ENCODE results near the gene PCNX3.

Gene PCNX3

DNA sequence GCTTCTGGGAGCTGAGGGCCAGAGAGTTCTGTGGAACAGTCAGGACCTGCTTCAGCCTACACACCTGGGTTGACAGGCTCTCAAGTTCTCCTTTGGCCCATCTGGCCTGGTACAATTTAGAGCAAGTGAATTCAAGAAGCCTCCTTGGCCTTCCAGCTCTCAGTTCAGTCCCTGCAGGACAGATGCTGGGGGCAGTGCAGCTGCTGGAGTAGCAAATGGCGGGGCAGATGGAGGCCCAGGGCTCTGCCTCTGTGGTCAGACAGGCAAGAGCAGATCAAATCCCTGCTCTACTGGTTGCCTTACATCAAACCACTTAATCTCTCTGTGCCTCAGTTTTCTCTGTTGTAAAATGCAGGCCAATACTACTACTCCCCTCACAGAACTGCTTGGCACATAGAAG, 11.3 kb upstream of the PCNX3 start:
- Histone ChIP-seq H3K9ac (ENCODE audit: low read depth, low read length) (no peak overlapping the region), H3K36me3 (ENCODE audit: control insufficient read depth, insufficient read depth, low read length) (peaks cover 37% of the 10 kb centered on the region), H3K9me3 (ENCODE audit: control insufficient read depth, insufficient read depth, low read length) (no peaks in the 10 kb centered on the region), H3K4me1 (ENCODE audit: control insufficient read depth, insufficient read depth, low read length) (peaks cover 3% of the 10 kb centered on the region; the same call in 1 of the 2 replicates), H3K27ac (ENCODE audit: low read depth, low read length) (no peak overlapping the region), H3K4me3 (ENCODE audit: low read depth, low read length) (no peak overlapping the region), H3K27me3 (ENCODE audit: control insufficient read depth, insufficient read depth, low read length) (no peaks in the 10 kb centered on the region)

DNA sequence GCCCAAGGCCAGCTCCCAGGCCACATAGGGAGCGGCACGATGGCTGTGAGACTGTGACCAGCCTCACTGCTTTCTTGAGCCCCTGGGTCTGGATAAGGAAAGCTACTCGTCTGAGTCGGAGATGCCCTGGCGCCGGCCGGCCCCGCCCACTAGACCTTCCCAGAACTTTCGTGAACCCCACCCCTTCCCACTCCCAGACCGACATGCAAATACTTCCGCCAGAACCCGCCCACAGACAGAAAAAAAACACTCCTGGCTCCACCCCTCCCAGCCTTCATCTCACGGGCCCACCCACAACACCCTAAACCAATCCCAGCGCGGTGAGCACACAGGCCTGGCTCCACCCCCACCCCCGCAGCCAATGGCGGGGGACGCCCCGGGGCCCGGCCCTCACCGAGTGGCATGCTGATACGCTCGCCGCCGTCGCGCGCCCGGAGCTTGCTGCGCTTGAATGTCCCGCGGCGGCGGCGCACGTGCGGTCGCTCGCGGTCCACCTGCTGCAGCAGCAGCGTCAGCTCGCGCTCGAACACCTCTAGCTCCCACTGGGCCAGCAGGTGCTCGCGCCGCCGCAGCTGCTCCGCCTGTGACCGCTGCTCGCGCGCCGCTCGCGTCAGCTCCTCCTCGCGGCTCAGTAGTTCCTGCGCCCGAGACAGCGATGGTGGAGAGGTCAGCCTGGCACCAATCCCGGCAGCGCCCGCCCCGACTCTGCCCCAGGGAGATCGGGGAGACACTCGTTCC, 8.5 kb upstream of the PCNX3 start:
- peaks cover 3% of the 10 kb centered on the region; the same call in 1 of the 2 replicates for H3K4me1 ChIP-seq (ENCODE audit: control insufficient read depth, insufficient read depth, low read length)
- peaks cover 42% of the 10 kb centered on the region for H3K36me3 ChIP-seq (ENCODE audit: control insufficient read depth, insufficient read depth, low read length)
- no peak overlapping the region for H3K9ac ChIP-seq (ENCODE audit: low read depth, low read length)
- peak overlapping the region; percentile 46 for H3K27ac ChIP-seq (ENCODE audit: low read depth, low read length)
- no peaks in the 10 kb centered on the region for H3K27me3 ChIP-seq (ENCODE audit: control insufficient read depth, insufficient read depth, low read length)
- peak overlapping the region; percentile 56 for H3K4me3 ChIP-seq (ENCODE audit: low read depth, low read length)
- no peaks in the 10 kb centered on the region for H3K9me3 ChIP-seq (ENCODE audit: control insufficient read depth, insufficient read depth, low read length)

DNA sequence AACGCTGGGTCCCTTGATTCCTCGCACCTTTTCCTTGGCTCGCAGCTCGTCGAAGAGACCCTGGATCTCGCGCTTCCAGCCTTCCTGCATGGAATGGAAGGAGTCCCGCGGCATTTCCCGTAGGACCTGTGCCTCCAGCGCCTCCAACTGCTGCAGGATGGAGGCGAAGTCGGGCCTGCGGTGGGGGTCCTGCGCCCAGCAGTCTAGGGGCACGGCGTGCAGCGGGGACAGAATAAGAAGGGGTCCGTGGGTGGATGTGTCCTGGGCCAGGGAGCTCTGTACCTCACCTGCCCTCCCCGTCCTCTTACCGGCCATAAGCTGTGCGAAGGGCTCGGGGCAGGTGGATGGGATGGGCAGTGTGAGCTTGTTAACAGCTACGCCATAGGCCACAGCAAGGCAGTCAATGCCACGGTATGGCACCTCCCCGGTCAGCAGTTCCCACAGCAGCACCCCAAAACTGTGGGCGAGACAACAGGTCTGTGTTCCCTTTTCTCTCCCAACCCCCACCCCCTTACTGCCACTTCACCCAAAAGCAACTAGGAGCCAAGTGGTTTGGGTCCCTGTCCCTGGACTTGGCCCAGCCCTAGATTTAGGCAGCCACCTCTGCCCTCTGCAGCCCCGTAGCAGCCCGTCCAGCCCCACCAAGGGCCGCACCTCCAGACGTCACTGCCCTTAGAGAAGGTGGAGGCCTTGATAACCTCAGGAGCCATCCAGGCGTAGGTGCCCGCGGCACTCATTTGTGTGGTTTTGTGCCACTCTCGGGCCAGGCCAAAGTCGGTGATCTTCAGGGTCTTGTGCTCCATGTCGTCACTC, 7.8 kb upstream of the PCNX3 start:
- H3K27me3 ChIP-seq (ENCODE audit: control insufficient read depth, insufficient read depth, low read length), result no peaks in the 10 kb centered on the region
- no peaks in the 10 kb centered on the region for H3K9me3 ChIP-seq (ENCODE audit: control insufficient read depth, insufficient read depth, low read length)
- peaks cover 48% of the 10 kb centered on the region for H3K36me3 ChIP-seq (ENCODE audit: control insufficient read depth, insufficient read depth, low read length)
- peak overlapping the region; percentile 46 for H3K27ac ChIP-seq (ENCODE audit: low read depth, low read length)
- H3K4me3 ChIP-seq (ENCODE audit: low read depth, low read length), result peak overlapping the region; percentile 56
- H3K9ac ChIP-seq (ENCODE audit: low read depth, low read length), result no peak overlapping the region
- peaks cover 3% of the 10 kb centered on the region; the same call in 1 of the 2 replicates for H3K4me1 ChIP-seq (ENCODE audit: control insufficient read depth, insufficient read depth, low read length)

DNA sequence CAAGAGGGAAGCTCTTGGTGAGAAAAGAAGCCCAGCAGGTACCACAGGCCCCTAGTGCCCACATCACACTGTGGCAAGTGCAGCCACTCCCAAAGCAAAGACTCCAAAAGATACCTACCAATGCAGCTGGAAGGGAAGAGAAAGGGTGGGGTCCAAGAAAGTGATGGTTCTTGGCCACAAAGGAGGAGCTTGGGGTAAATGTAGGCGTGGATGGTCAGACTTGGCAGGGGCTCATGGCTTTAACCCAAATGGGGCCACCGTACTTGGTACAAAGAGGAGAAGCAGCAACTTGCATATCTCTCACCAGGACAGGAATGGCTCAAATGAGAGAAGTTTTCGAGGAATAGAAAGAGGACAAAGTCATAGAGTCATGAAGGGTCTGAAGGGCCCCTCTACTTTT, 6.3 kb upstream of the PCNX3 start:
- no peak overlapping the region for H3K4me3 ChIP-seq (ENCODE audit: low read depth, low read length)
- no peaks in the 10 kb centered on the region for H3K9me3 ChIP-seq (ENCODE audit: control insufficient read depth, insufficient read depth, low read length)
- peaks cover 36% of the 10 kb centered on the region for H3K36me3 ChIP-seq (ENCODE audit: control insufficient read depth, insufficient read depth, low read length)
- H3K27ac ChIP-seq (ENCODE audit: low read depth, low read length), result no peak overlapping the region
- H3K9ac ChIP-seq (ENCODE audit: low read depth, low read length), result no peak overlapping the region
- no peaks in the 10 kb centered on the region for H3K27me3 ChIP-seq (ENCODE audit: control insufficient read depth, insufficient read depth, low read length)
- H3K4me1 ChIP-seq (ENCODE audit: control insufficient read depth, insufficient read depth, low read length), result peaks cover 3% of the 10 kb centered on the region; the same call in 1 of the 2 replicates

DNA sequence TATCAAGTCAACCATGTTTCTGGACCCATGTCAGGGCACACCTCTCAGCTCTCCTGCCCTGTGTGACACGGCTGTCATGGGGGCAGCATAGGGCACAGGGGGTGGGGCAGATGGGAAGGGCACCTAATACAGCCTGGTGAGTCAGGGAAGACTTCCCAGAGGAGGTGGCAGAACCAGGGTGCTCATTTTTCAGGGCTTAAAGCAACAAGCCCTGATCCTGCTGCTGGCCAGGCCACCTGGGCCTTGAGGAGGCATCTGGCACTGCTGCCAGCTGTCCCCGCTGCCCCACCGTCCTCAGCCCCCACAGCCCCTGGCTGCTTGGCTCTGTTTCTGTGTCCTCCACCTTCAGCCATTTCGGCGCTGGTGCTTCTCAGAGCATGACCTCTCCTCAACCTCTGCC, 5.9 kb upstream of the PCNX3 start:
- H3K9me3 ChIP-seq (ENCODE audit: control insufficient read depth, insufficient read depth, low read length), result no peaks in the 10 kb centered on the region
- peaks cover 3% of the 10 kb centered on the region; the same call in 1 of the 2 replicates for H3K4me1 ChIP-seq (ENCODE audit: control insufficient read depth, insufficient read depth, low read length)
- H3K36me3 ChIP-seq (ENCODE audit: control insufficient read depth, insufficient read depth, low read length), result peaks cover 32% of the 10 kb centered on the region
- H3K9ac ChIP-seq (ENCODE audit: low read depth, low read length), result no peak overlapping the region
- no peak overlapping the region for H3K4me3 ChIP-seq (ENCODE audit: low read depth, low read length)
- no peaks in the 10 kb centered on the region for H3K27me3 ChIP-seq (ENCODE audit: control insufficient read depth, insufficient read depth, low read length)
- H3K27ac ChIP-seq (ENCODE audit: low read depth, low read length), result no peak overlapping the region

DNA sequence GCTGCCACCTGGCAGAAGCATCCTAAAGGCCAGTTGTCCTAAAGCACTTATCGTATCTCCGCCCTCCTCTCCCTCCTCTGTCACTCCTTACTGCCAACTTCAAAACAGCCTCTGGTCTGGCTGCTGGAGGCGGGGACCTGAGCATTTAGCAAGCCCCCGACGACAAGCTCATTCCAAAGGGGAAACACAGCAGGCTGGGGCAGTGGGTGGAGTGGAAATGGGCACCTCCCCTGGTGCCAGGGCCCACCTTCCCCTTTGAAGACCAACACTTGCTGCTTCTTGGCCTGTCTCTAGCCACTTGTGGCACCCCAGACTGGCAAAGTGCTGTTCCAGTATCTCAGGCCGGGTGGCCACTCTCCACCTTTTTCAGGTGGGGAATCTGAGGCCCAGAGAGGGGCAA, 5.2 kb upstream of the PCNX3 start:
- H3K4me3 ChIP-seq (ENCODE audit: low read depth, low read length), result no peak overlapping the region
- H3K4me1 ChIP-seq (ENCODE audit: control insufficient read depth, insufficient read depth, low read length), result peaks cover 3% of the 10 kb centered on the region; the same call in 1 of the 2 replicates

DNA sequence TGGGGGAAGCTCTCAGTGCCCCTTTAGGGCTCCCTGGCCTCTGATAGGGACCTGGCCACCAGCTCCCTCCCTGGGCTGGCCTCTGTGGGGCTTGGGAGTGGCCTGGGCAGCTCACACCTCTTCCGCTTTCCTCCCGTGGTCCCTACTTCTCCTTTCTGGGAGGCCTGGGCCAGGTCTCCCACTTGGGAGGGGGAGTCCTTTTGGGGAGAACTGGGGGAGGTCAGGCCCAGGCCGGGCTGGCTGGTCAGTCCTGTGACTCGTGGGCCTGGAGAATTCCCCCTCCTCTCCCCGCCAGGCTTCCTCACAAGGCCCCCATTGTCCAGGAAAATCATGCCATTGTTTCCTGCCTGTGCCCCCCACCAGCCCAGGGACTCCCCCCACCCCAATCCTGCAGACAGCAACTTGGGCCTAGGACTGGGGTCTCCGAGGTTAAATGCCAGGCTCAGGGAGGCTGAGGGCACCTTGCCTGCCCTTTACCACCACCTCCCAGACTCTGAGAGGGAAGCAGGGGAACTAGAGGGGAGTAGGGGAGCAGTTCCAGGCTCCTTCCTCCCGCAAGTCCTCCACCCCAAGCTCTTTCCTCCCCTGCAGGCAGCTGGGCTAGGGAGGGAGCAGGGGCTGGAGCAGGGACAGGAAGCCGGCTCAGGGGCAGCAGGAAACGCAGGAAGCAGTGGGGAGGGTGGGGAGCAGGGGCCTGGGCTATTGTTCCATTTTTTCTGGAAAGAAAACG, 4.4 kb upstream of the PCNX3 start:
- no peaks in the 10 kb centered on the region for H3K27me3 ChIP-seq (ENCODE audit: control insufficient read depth, insufficient read depth, low read length)
- no peak overlapping the region for H3K4me3 ChIP-seq (ENCODE audit: low read depth, low read length)
- peaks cover 17% of the 10 kb centered on the region for H3K36me3 ChIP-seq (ENCODE audit: control insufficient read depth, insufficient read depth, low read length)
- H3K9ac ChIP-seq (ENCODE audit: low read depth, low read length), result no peak overlapping the region
- H3K27ac ChIP-seq (ENCODE audit: low read depth, low read length), result no peak overlapping the region
- H3K4me1 ChIP-seq (ENCODE audit: control insufficient read depth, insufficient read depth, low read length), result peaks cover 3% of the 10 kb centered on the region; the same call in 1 of the 2 replicates
- no peaks in the 10 kb centered on the region for H3K9me3 ChIP-seq (ENCODE audit: control insufficient read depth, insufficient read depth, low read length)

More for the DNA sequence above, 5.2 kb upstream of the PCNX3 start:
- Histone ChIP-seq H3K36me3 (ENCODE audit: control insufficient read depth, insufficient read depth, low read length) (peaks cover 24% of the 10 kb centered on the region), H3K9ac (ENCODE audit: low read depth, low read length) (no peak overlapping the region), H3K27ac (ENCODE audit: low read depth, low read length) (no peak overlapping the region), H3K9me3 (ENCODE audit: control insufficient read depth, insufficient read depth, low read length) (no peaks in the 10 kb centered on the region), H3K27me3 (ENCODE audit: control insufficient read depth, insufficient read depth, low read length) (no peaks in the 10 kb centered on the region)

DNA sequence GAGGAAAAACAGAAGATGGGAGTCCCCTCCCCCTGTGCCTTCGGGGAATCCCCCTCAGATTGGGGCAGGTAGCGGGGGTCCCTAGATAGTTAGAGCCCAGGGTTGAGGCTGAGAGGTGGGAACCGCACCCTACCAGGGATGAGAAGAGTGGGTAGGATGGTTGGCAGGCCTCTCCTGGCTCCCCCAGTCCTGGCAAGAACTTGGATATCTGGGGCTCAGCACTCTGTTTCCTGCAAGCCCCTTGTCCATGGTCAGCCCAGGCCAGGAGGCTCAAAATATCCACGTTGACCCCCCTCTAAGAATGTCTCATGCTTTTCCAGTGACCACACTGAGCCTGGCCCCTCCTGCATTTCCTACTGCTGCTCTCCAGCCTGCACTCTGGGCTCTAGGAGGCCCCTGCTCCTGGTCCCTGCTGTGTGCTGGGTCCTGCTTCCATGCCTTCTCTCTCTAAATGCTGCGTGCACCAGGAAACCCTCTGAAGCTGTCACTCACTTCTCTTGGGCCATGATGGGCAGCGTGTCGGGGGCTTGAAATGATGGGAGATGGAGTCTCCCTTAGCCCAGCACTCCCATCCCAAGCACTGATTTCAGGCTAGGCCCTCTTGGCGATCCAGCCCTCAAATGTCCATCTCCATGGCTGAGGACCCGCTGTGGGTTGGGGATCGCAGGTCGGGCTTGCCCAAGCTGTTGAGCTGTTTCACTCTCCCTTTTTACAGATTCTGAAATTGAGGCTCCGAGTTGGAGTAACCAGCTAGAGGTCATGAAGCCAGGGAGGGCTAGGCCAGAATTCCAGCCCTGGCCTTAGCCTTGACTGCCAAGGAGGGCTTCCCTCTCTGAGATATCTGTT, 3.6 kb upstream of the PCNX3 start:
- no peak overlapping the region for H3K9ac ChIP-seq (ENCODE audit: low read depth, low read length)
- no peak overlapping the region for H3K27ac ChIP-seq (ENCODE audit: low read depth, low read length)
- H3K27me3 ChIP-seq (ENCODE audit: control insufficient read depth, insufficient read depth, low read length), result no peaks in the 10 kb centered on the region
- no peaks in the 10 kb centered on the region; the same call in 1 of the 2 replicates for H3K4me1 ChIP-seq (ENCODE audit: control insufficient read depth, insufficient read depth, low read length)
- H3K4me3 ChIP-seq (ENCODE audit: low read depth, low read length), result no peak overlapping the region
- no peaks in the 10 kb centered on the region for H3K9me3 ChIP-seq (ENCODE audit: control insufficient read depth, insufficient read depth, low read length)
- H3K36me3 ChIP-seq (ENCODE audit: control insufficient read depth, insufficient read depth, low read length), result peaks cover 18% of the 10 kb centered on the region

DNA sequence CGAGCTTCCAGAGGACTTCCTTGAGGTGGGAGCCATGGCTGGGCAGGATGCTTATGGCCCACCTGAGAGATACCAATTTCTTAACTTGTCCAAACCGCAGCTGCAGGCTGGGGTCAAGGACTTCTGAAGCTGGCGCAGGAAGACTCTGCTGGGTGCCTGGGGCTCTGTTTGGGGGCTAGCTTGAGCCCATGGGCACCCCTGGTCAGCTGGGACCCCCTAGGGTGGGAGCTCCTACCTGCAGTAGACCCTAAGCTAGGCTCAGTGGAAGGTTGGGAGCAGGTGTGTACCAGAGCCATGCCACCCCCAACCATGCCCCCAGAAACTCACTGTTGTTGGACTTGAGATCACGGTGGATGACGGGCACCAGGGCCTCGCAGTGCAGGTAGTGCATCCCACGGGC, 2.9 kb upstream of the PCNX3 start:
- no peak overlapping the region for H3K27ac ChIP-seq (ENCODE audit: low read depth, low read length)
- H3K36me3 ChIP-seq (ENCODE audit: control insufficient read depth, insufficient read depth, low read length), result peaks cover 25% of the 10 kb centered on the region
- no peak overlapping the region for H3K4me3 ChIP-seq (ENCODE audit: low read depth, low read length)
- H3K9ac ChIP-seq (ENCODE audit: low read depth, low read length), result no peak overlapping the region
- H3K9me3 ChIP-seq (ENCODE audit: control insufficient read depth, insufficient read depth, low read length), result no peaks in the 10 kb centered on the region
- no peaks in the 10 kb centered on the region; the same call in 1 of the 2 replicates for H3K4me1 ChIP-seq (ENCODE audit: control insufficient read depth, insufficient read depth, low read length)
- no peaks in the 10 kb centered on the region for H3K27me3 ChIP-seq (ENCODE audit: control insufficient read depth, insufficient read depth, low read length)
